HG03064 (cell line): ENCODE measurements around the gene GLIS1.

Experiments used
- ATAC-seq: cut with Tn5 transposase; IDR thresholded peaks from one replicate; pipeline ENCODE4 v1.9.1; 2021; ENCODE audit warnings: low read depth; ENCODE audit not compliant: unreplicated experiment

GLIS1 gene

GRCh38 chr1:53681351-53681976, 57.5 kb downstream of the GLIS1 start:
- ATAC-seq = no peak

GRCh38 chr1:53680868-53681267, 58.1 kb downstream of the GLIS1 start:
- ATAC-seq = no peak

- no peak for ATAC-seq
Measured at GRCh38 chr1:53678938-53679825, 59.8 kb downstream of the GLIS1 start.

GRCh38 chr1:53678507-53678906, 60.5 kb downstream of the GLIS1 start:
- no peak for ATAC-seq

GRCh38 chr1:53678046-53678445, 60.9 kb downstream of the GLIS1 start:
- no peak for ATAC-seq

GRCh38 chr1:53677486-53677885, 61.5 kb downstream of the GLIS1 start:
- ATAC-seq = no peak

GRCh38 chr1:53672785-53673184, 66.2 kb downstream of the GLIS1 start:
- ATAC-seq = no peak

GRCh38 chr1:53672243-53672642, 66.7 kb downstream of the GLIS1 start:
- no peak for ATAC-seq

- ATAC-seq = no peak
Measured at GRCh38 chr1:53669621-53670191, 69.3 kb downstream of the GLIS1 start.

- ATAC-seq = no peak
Measured at GRCh38 chr1:53666566-53666965, 72.4 kb downstream of the GLIS1 start.

- ATAC-seq = no peak
Measured at GRCh38 chr1:53665996-53666395, 73.0 kb downstream of the GLIS1 start.

GRCh38 chr1:53663529-53664300, 75.2 kb downstream of the GLIS1 start:
- no peak for ATAC-seq

GRCh38 chr1:53662951-53663350, 76.0 kb downstream of the GLIS1 start:
- ATAC-seq = no peak

- no peak for ATAC-seq
Measured at GRCh38 chr1:53662169-53662568, 76.8 kb downstream of the GLIS1 start.

- ATAC-seq = no peak
Measured at GRCh38 chr1:53661496-53661895, 77.5 kb downstream of the GLIS1 start.

GRCh38 chr1:53660666-53661065, 78.3 kb downstream of the GLIS1 start:
- no peak for ATAC-seq

- ATAC-seq = no peak
Measured at GRCh38 chr1:53659436-53659835, 79.5 kb downstream of the GLIS1 start.

- no peak for ATAC-seq
Measured at GRCh38 chr1:53658489-53659230, 80.3 kb downstream of the GLIS1 start.

- no peak for ATAC-seq
Measured at GRCh38 chr1:53657891-53658396, 81.0 kb downstream of the GLIS1 start.

- no peak for ATAC-seq
Measured at GRCh38 chr1:53657531-53657805, 81.5 kb downstream of the GLIS1 start.
